Lung (tissue), 12 donors: ENCODE measurements around the gene FAM193A. TPM values are rescaled to one million over a fixed set of nuclear protein-coding genes. Genes with fewer than 3 reads are reported as not detected.
A peak's percentile ranks its signal among the peaks of the same experiment; 100 is the strongest.

Source experiments
- ATAC-seq: fragments of 200-7000 bp; cut with Tn5 transposase; one replicate; pipeline ENCODE4 v1.9.1; 2020; ENCODE audit warnings: moderate number of reproducible peaks; ENCODE audit not compliant: insufficient read depth, low FRiP score
- DNase-seq, 3 donors: peaks; one replicate each; pipeline ENCODE4 v3.0.0-alpha.2; 2013 to 2017
- H3K27ac ChIP-seq, 2 donors: one replicate each; pipeline ENCODE4 v1.5.1; 2013; ENCODE audit warnings: mild to moderate bottlenecking in 2 of 2, moderate library complexity in 2 of 2, control low read depth in 1 of 2, inconsistent platforms in 1 of 2, low read depth in 1 of 2, low read length in 1 of 2
- H3K27me3 ChIP-seq, 3 donors: one replicate each; pipeline ENCODE4 v1.5.1; 2013; ENCODE audit warnings: low read length in 2 of 3; ENCODE audit not compliant: control insufficient read depth in 3 of 3, insufficient read depth in 3 of 3
- H3K36me3 ChIP-seq, 4 donors: one replicate each; pipeline ENCODE4 v1.5.1; 2013; ENCODE audit warnings: low read length in 4 of 4, mild to moderate bottlenecking in 1 of 4, moderate library complexity in 1 of 4; ENCODE audit not compliant: control insufficient read depth in 4 of 4, insufficient read depth in 4 of 4
- H3K4me1 ChIP-seq, 5 donors: one replicate each; pipeline ENCODE4 v1.5.1; 2013; ENCODE audit warnings: low read length in 5 of 5, mild to moderate bottlenecking in 2 of 5, moderate library complexity in 1 of 5; ENCODE audit not compliant: control insufficient read depth in 5 of 5, insufficient read depth in 5 of 5
- H3K4me3 ChIP-seq: one replicate; pipeline ENCODE4 v1.5.1; 2013; ENCODE audit warnings: mild to moderate bottlenecking, control low read depth, moderate library complexity
- H3K9ac ChIP-seq, 2 donors: one replicate each; pipeline ENCODE4 v1.5.1; 2013; ENCODE audit warnings: low read length in 2 of 2, control low read depth in 1 of 2; ENCODE audit not compliant: insufficient read depth in 1 of 2
- H3K9me3 ChIP-seq, 4 donors: one replicate each; pipeline ENCODE4 v1.5.1; 2013; ENCODE audit warnings: low read length in 3 of 4, mild to moderate bottlenecking in 1 of 4, moderate library complexity in 1 of 4; ENCODE audit not compliant: control insufficient read depth in 4 of 4, insufficient read depth in 3 of 4
- WGBS, 2 donors: extraction: QIAGEN DNeasy Blood & Tissue Kit; methylation state at CpG; one replicate each; pipeline ENCODE4 v1.1.7; 2013; 5-methylcytosine and 5-hydroxymethylcytosine counted together
- polyA plus RNA-seq, 2 donors: library from polyadenylated mRNA; stranded (reverse); fragments of 200-250 nt; gene quantifications; one replicate each; pipeline ENCODE4 v1.2.1, GENCODE V29; 2013
- total RNA-seq, 2 donors: library from RNA; depleted of rRNA in 1 of 2; stranded (reverse); fragments of >200 nt in 1 of 2; gene quantifications; one replicate each; pipeline ENCODE4 v1.2.1, GENCODE V29; 2014 to 2021
- TF ChIP-seq, protein P1 (sequence below): IDR thresholded peaks from 2 replicates; pipeline ENCODE4 v1.5.1; 2012; ENCODE audit warnings: mild to moderate bottlenecking; ENCODE audit errors: control extremely low read depth, extremely low read depth
- donor health status: control.
- donor health status: control.
- donor health status: Bipolar disorder and iron deficiency.
- donor health status: healthy.
- donor health status: DM: yes; HTN: yes; CAD: no.

Gene FAM193A
- total and polyA plus RNA-seq, 4 donors, result 9.7 to 33.2 (median 17.5) TPM

DNA sequence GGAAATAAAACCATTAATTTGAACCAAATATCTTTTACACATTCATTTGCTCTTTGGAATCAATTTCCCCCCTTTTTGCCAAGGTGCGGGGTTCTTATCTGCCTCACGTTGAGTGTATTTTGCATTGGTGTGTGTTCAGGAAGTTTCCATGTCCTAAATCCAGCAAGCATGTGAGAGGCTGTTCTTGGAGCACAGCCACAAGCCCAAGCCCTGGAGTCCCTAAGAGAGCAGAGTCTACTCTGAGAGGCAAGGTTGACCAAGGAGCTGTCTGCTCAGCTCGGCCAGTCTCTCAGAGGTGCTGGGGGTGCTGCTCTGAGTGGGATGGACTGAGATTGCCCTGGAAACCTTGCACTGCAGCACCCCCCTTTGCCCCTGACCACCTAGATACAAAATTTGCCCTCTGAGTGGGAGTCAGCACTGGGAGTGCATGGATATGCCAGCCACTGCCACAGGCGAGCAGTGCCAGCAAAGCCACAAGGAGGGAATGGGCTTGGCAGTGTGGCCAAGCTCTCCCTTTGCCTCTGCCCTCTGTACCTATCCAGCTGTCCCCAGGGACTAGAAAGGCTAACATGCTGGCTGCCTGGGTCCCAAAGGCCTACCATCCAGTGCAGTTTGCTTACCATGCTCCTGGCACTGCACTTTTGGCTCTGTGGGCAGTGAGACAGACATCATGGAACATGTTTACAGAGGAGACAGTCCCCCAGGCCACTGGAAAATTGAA is 20.5 kb upstream of the FAM193A start:
- Histone ChIP-seq H3K27ac (no peak overlapping the region), H3K9ac (no peak overlapping the region), H3K4me1 (peaks cover 0 to 3% (median 0%) of the 10 kb centered on the region in 5 donors), H3K27me3 (no peaks in the 10 kb centered on the region), H3K4me3 (no peak overlapping the region), H3K9me3 (peaks cover 0 to 3% (median 0%) of the 10 kb centered on the region in 4 donors), H3K36me3 (peaks cover 7 to 47% (median 19%) of the 10 kb centered on the region in 4 donors)
- peak in 1 of 3 donors; percentile 13 for DNase-seq
- no peak for ATAC-seq
- WGBS, 2 donors, result 66 to 83% methylated on average over 4 of the region's 4 CpGs
- TF ChIP-seq, protein P1, sequence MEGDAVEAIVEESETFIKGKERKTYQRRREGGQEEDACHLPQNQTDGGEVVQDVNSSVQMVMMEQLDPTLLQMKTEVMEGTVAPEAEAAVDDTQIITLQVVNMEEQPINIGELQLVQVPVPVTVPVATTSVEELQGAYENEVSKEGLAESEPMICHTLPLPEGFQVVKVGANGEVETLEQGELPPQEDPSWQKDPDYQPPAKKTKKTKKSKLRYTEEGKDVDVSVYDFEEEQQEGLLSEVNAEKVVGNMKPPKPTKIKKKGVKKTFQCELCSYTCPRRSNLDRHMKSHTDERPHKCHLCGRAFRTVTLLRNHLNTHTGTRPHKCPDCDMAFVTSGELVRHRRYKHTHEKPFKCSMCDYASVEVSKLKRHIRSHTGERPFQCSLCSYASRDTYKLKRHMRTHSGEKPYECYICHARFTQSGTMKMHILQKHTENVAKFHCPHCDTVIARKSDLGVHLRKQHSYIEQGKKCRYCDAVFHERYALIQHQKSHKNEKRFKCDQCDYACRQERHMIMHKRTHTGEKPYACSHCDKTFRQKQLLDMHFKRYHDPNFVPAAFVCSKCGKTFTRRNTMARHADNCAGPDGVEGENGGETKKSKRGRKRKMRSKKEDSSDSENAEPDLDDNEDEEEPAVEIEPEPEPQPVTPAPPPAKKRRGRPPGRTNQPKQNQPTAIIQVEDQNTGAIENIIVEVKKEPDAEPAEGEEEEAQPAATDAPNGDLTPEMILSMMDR, result no peak

DNA sequence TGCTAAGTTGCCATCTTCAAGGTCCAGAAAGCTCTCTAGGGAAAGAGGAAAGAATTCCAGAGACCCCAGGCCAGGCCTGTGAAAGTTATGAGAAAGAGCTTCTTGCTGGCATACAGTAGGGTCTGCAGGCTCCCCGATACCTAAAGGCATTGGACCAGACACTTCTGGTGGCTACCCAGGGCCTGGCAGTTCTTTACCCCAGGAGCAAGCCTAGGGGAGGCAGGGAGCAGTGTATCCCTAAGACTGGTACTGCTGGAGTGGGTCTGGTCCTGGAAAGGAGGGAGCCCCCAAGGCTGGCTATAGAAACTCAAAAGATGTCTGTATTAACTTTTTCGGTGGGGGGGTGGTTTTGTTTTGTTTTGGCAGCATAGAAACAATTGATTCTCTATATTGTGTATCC is 19.8 kb upstream of the FAM193A start:
- DNase-seq, result no peak
- TF ChIP-seq, protein P1, result no peak
- Histone ChIP-seq H3K27ac (no peak overlapping the region), H3K4me1 (peaks cover 0 to 3% (median 0%) of the 10 kb centered on the region in 5 donors), H3K9ac (no peak overlapping the region), H3K4me3 (no peak overlapping the region), H3K36me3 (peaks cover 7 to 45% (median 19%) of the 10 kb centered on the region in 4 donors), H3K9me3 (peaks cover 0 to 3% (median 0%) of the 10 kb centered on the region in 4 donors), H3K27me3 (no peaks in the 10 kb centered on the region)
- ATAC-seq, result no peak
- 88 to 90% methylated on average over 2 of the region's 2 CpGs for WGBS, 2 donors

DNA sequence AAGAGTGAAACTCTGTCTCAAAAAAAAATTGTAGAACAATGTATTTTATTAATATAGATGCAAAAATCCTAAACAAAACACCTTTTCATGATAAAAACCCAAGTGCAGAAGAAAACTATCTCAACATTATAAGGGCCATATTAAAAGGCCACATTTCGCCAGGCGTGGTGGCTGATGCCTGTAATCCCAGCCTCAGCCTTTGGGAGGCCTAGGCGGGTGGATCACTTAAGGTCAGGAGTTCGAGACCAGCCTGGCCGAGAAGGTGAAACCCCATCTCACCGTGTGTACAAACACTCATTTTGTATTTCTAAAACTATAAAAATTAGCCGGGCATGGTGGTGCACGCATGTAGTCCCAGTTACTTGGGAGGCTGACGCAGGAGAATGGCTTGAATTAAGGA is 9.9 kb upstream of the FAM193A start:
- no peak overlapping the region for H3K27ac ChIP-seq
- no peak overlapping the region for H3K4me3 ChIP-seq
- ATAC-seq, result no peak
- no peaks in the 10 kb centered on the region for H3K36me3 ChIP-seq
- DNase-seq, result no peak
- TF ChIP-seq, protein P1, result no peak
- H3K9me3 ChIP-seq, result no peaks in the 10 kb centered on the region
- H3K4me1 ChIP-seq, result no peaks in the 10 kb centered on the region
- no peak overlapping the region for H3K9ac ChIP-seq
- H3K27me3 ChIP-seq, result no peaks in the 10 kb centered on the region
- WGBS, 2 donors, result 93 to 97% methylated on average over 9 of the region's 9 CpGs
